GM23338 (cell line): ENCODE data around the gene AKAP13.

Experiments used
- EZH2 ChIP-seq: fragments of 200-600 bp; sonication (generic); IDR thresholded peaks from one replicate; pipeline ENCODE4 v1.8.0; 2017; ENCODE audit warnings: antibody characterized with exemption, mild to moderate bottlenecking, low read depth; ENCODE audit not compliant: unreplicated experiment
- JUNB ChIP-seq: IDR thresholded peaks from one replicate; pipeline ENCODE4 v1.6.1; 2016; ENCODE audit warnings: antibody characterized with exemption; ENCODE audit not compliant: unreplicated experiment
- POLR2AphosphoS5 ChIP-seq: IDR thresholded peaks from 2 replicates; pipeline ENCODE4 v1.6.1; 2016; ENCODE audit warnings: antibody characterized with exemption, low read depth
- STAT1 ChIP-seq: IDR thresholded peaks from one replicate; pipeline ENCODE4 v1.6.1; 2016; ENCODE audit warnings: antibody characterized with exemption; ENCODE audit not compliant: unreplicated experiment

GRCh38 chr15:85381850-85382751 lies 1.7 kb downstream of the AKAP13 start:
- TF ChIP-seq STAT1, result no peak
- no peak for TF ChIP-seq EZH2
- no peak for TF ChIP-seq POLR2AphosphoS5
- no peak for TF ChIP-seq JUNB
